ENCODE results near the gene TLE4.

The TLE4 gene

DNA sequence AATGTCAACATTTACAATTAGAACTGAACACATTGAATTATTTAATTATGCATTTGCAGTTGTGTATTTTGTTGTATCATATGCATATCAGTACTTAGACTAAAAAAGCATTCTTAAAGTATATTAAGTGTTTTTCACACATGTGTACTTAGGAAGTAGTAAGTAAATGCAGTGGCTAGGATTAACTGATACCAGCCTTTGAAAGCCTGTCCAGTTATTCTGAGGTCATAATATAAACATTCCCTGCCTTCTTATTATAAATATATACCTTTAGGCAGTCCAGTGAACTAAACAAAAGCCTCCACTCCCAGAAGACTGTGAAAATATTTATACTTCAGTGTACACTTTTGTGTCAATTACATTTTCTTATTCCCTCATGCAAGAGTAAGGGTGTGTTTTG, 83.8 kb downstream of the TLE4 start:
- H3K4me2 ChIP-seq (ENCODE audit: low read depth, low read length), result no peak overlapping the region
- no peak overlapping the region for H3K27ac ChIP-seq (ENCODE audit: low read length)
- no peaks in the 10 kb centered on the region for H3K9me2 ChIP-seq (replicated peaks; ENCODE audit: insufficient read depth, low read length)

DNA sequence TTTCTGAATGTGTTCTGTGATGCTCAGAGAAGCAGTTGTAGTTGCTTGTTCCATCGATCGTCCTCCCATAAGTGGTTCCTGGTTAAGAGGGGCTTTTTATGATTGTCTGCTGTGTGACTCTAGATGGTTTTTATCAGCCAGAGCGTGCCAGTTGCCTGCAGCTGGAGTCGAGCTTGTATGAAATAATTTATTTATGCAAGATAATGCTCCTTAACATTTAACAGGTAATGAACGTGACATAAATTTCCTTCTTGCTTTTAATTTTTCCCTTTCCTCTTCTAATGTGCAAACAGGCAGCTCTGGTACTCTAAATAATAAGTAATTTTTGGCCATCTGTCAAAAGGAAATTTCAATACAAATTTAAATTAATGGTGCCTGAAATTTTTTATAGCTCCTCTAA, 84.4 kb downstream of the TLE4 start:
- H3K4me1 ChIP-seq (ENCODE audit: low read length), result no peaks in the 10 kb centered on the region
- H3F3A ChIP-seq (ENCODE audit: insufficient read depth, low read length), result no peaks in the 10 kb centered on the region
- no peak for DNase-seq
- no peaks in the 10 kb centered on the region for H3K36me3 ChIP-seq (replicated peaks; ENCODE audit: insufficient read depth, low read length)
- H3K27me3 ChIP-seq (replicated peaks; ENCODE audit: insufficient read depth, low read length), result no peaks in the 10 kb centered on the region
- TF ChIP-seq, protein P1, sequence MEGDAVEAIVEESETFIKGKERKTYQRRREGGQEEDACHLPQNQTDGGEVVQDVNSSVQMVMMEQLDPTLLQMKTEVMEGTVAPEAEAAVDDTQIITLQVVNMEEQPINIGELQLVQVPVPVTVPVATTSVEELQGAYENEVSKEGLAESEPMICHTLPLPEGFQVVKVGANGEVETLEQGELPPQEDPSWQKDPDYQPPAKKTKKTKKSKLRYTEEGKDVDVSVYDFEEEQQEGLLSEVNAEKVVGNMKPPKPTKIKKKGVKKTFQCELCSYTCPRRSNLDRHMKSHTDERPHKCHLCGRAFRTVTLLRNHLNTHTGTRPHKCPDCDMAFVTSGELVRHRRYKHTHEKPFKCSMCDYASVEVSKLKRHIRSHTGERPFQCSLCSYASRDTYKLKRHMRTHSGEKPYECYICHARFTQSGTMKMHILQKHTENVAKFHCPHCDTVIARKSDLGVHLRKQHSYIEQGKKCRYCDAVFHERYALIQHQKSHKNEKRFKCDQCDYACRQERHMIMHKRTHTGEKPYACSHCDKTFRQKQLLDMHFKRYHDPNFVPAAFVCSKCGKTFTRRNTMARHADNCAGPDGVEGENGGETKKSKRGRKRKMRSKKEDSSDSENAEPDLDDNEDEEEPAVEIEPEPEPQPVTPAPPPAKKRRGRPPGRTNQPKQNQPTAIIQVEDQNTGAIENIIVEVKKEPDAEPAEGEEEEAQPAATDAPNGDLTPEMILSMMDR (IDR thresholded peaks at IDR 0.05; ENCODE audit: low read length), result no peak
- TF ChIP-seq EZH2 (optimal IDR thresholded peaks at IDR 0.05; ENCODE audit: low read depth, low read length), result no peak
- no peak for TF ChIP-seq EZH2phosphoT487 (IDR thresholded peaks at IDR 0.05; ENCODE audit: low read length)
- no peaks in the 10 kb centered on the region for H4K20me1 ChIP-seq (ENCODE audit: insufficient read depth, low read length)
- H3K9ac ChIP-seq (ENCODE audit: low read length), result no peak overlapping the region
- H3K4me3 ChIP-seq (ENCODE audit: low read length), result no peak overlapping the region
- no peaks in the 10 kb centered on the region for H3K9me3 ChIP-seq (replicated peaks; ENCODE audit: insufficient read depth, low read length)
- H3K4me2 ChIP-seq (ENCODE audit: low read depth, low read length), result no peak overlapping the region
- no peaks in the 10 kb centered on the region for H3K79me2 ChIP-seq (ENCODE audit: low read length)
- no peaks in the 10 kb centered on the region for H3K9me2 ChIP-seq (replicated peaks; ENCODE audit: insufficient read depth, low read length)
- no peak overlapping the region for H2AFZ ChIP-seq (ENCODE audit: low read length)
- H3K27ac ChIP-seq (ENCODE audit: low read length), result no peak overlapping the region

More for the DNA sequence above, 83.8 kb downstream of the TLE4 start:
- Histone ChIP-seq H2AFZ (ENCODE audit: low read length) (no peak overlapping the region), H3K9me3 (replicated peaks; ENCODE audit: insufficient read depth, low read length) (no peaks in the 10 kb centered on the region), H3F3A (ENCODE audit: insufficient read depth, low read length) (no peaks in the 10 kb centered on the region), H3K4me1 (ENCODE audit: low read length) (no peaks in the 10 kb centered on the region), H3K27me3 (replicated peaks; ENCODE audit: insufficient read depth, low read length) (no peaks in the 10 kb centered on the region), H3K9ac (ENCODE audit: low read length) (no peak overlapping the region), H4K20me1 (ENCODE audit: insufficient read depth, low read length) (no peaks in the 10 kb centered on the region), H3K4me3 (ENCODE audit: low read length) (no peak overlapping the region), H3K36me3 (replicated peaks; ENCODE audit: insufficient read depth, low read length) (no peaks in the 10 kb centered on the region), H3K79me2 (ENCODE audit: low read length) (no peaks in the 10 kb centered on the region)
- TF ChIP-seq EZH2phosphoT487 (IDR thresholded peaks at IDR 0.05; ENCODE audit: low read length), result no peak
- TF ChIP-seq, protein P1 (IDR thresholded peaks at IDR 0.05; ENCODE audit: low read length), result no peak
- TF ChIP-seq EZH2 (optimal IDR thresholded peaks at IDR 0.05; ENCODE audit: low read depth, low read length), result no peak
- no peak for DNase-seq

DNA sequence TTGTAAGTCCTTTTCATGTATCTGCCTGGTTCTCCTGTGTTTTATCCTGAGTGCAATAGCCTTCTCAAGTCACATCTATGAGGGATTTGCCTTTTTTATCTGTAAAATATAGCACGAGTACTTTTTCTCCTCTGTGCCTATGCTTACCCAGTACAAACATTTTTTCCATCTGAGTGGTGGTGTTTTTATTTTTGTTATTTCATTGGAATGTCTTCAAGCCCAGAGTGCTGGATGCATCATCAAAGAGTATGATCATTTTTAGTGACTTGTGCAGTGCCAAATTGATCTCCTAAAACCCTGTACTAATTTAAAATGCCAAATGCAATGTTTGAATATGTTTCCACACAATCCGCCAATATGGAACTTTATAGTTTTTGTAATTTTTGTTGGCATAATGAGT, 86.1 kb downstream of the TLE4 start:
- no peaks in the 10 kb centered on the region for H4K20me1 ChIP-seq (ENCODE audit: insufficient read depth, low read length)
- H3K9ac ChIP-seq (ENCODE audit: low read length), result no peak overlapping the region
- no peak overlapping the region for H3K4me2 ChIP-seq (ENCODE audit: low read depth, low read length)
- H3K27ac ChIP-seq (ENCODE audit: low read length), result no peak overlapping the region
- H2AFZ ChIP-seq (ENCODE audit: low read length), result no peak overlapping the region
- no peaks in the 10 kb centered on the region for H3K27me3 ChIP-seq (replicated peaks; ENCODE audit: insufficient read depth, low read length)
- H3K9me3 ChIP-seq (replicated peaks; ENCODE audit: insufficient read depth, low read length), result no peaks in the 10 kb centered on the region
- no peaks in the 10 kb centered on the region for H3F3A ChIP-seq (ENCODE audit: insufficient read depth, low read length)
- no peaks in the 10 kb centered on the region for H3K9me2 ChIP-seq (replicated peaks; ENCODE audit: insufficient read depth, low read length)
- no peak overlapping the region for H3K4me3 ChIP-seq (ENCODE audit: low read length)
- no peak for DNase-seq
- H3K4me1 ChIP-seq (ENCODE audit: low read length), result no peaks in the 10 kb centered on the region
- H3K36me3 ChIP-seq (replicated peaks; ENCODE audit: insufficient read depth, low read length), result no peaks in the 10 kb centered on the region
- no peak for TF ChIP-seq EZH2 (optimal IDR thresholded peaks at IDR 0.05; ENCODE audit: low read depth, low read length)
- no peak for TF ChIP-seq EZH2phosphoT487 (IDR thresholded peaks at IDR 0.05; ENCODE audit: low read length)
- TF ChIP-seq, protein P1 (IDR thresholded peaks at IDR 0.05; ENCODE audit: low read length), result no peak
- no peaks in the 10 kb centered on the region for H3K79me2 ChIP-seq (ENCODE audit: low read length)
